ENCODE data around the gene PIGU.

DNA sequence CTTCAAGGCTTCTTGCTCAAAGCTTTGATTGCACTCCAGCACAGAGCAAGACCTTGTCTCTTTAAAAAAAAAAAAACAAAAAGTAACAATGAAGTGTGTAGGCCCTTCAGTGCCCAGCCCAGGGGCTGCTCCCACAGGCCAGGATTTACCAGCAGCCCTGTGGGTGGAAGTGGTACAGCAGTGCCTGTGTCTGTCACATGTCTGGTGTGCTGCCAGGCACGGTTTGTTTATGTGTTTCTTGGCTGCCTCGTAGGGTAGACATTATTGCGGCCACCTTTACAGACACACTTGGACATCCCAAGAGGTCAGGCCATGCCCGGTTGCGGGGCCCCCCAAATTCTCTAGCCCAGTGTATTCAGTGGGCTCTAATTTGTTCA, 148.0 kb downstream of the PIGU start:
- no peak for TF ChIP-seq POLR2A (IDR thresholded peaks at IDR 0.05)
- TF ChIP-seq, protein P1, sequence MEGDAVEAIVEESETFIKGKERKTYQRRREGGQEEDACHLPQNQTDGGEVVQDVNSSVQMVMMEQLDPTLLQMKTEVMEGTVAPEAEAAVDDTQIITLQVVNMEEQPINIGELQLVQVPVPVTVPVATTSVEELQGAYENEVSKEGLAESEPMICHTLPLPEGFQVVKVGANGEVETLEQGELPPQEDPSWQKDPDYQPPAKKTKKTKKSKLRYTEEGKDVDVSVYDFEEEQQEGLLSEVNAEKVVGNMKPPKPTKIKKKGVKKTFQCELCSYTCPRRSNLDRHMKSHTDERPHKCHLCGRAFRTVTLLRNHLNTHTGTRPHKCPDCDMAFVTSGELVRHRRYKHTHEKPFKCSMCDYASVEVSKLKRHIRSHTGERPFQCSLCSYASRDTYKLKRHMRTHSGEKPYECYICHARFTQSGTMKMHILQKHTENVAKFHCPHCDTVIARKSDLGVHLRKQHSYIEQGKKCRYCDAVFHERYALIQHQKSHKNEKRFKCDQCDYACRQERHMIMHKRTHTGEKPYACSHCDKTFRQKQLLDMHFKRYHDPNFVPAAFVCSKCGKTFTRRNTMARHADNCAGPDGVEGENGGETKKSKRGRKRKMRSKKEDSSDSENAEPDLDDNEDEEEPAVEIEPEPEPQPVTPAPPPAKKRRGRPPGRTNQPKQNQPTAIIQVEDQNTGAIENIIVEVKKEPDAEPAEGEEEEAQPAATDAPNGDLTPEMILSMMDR (IDR thresholded peaks at IDR 0.05): no peak
